ENCODE data around the gene FAM222B.

The FAM222B gene

DNA sequence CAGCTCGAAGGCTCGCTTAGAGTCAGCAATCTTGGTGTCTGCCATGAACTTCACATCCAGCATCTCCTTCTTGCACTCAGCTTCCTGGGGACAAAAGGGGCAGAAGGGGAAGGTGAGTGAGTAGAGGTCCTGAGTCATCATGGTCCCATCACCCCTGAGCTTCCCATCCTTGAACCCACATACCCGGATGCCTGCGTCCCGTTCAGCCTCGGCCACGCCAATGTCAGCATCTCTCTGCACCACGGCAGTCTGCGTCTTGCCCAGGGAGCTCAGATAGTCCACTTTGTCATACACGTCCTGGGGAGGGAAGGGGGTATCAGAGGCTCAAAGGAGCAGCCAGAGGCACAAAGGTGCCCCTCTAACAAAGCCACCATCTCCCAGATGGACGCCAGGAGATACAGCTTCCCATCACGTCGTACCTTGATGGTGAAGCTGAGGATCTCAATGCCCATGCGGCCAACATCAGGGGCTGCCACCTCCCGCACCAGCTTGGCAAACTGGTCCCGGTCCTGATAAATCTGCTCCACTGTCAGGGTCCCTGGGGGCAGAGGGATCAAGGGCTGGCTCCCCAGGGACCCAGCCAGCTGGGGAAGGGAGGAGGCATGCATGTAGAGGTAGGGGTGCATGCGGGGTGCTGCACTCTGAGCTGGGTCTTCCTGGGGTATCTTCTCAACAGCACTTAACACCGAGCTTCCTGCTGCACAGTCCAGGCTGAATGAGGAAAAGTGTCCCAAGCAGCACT, 39.7 kb upstream of the FAM222B start:
- Histone ChIP-seq H3K9me2 (replicated peaks; ENCODE audit: insufficient read depth, low read length) (no peaks in the 10 kb centered on the region), H4K20me1 (ENCODE audit: low read depth, low read length) (no peaks in the 10 kb centered on the region), H3K4me3 (ENCODE audit: insufficient read depth, low read length, poor library complexity, severe bottlenecking) (no peak overlapping the region), H3K36me3 (ENCODE audit: low read length) (0 out of 2 replicates have a peak, but pooled peaks cover 4% of the 10 kb centered on the region), H3K27me3 (ENCODE audit: low read length) (no peaks in the 10 kb centered on the region), H3K79me2 (ENCODE audit: insufficient read depth, low read length) (no peaks in the 10 kb centered on the region), H3F3A (ENCODE audit: insufficient read depth) (no peaks in the 10 kb centered on the region), H3K9ac (ENCODE audit: low read length) (no peak overlapping the region), H2AFZ (ENCODE audit: low read depth, low read length, severe bottlenecking) (no peak overlapping the region), H3K4me2 (ENCODE audit: low read depth, low read length, poor library complexity, severe bottlenecking) (no peak overlapping the region), H3K9me3 (ENCODE audit: insufficient read depth, low read length) (no peaks in the 10 kb centered on the region), H3K27ac (ENCODE audit: low read depth, low read length) (no peak overlapping the region)
- TF ChIP-seq EZH2phosphoT487 (conservative IDR thresholded peaks at IDR 0.05; ENCODE audit: low read length) = no peak
- TF ChIP-seq, protein P1, sequence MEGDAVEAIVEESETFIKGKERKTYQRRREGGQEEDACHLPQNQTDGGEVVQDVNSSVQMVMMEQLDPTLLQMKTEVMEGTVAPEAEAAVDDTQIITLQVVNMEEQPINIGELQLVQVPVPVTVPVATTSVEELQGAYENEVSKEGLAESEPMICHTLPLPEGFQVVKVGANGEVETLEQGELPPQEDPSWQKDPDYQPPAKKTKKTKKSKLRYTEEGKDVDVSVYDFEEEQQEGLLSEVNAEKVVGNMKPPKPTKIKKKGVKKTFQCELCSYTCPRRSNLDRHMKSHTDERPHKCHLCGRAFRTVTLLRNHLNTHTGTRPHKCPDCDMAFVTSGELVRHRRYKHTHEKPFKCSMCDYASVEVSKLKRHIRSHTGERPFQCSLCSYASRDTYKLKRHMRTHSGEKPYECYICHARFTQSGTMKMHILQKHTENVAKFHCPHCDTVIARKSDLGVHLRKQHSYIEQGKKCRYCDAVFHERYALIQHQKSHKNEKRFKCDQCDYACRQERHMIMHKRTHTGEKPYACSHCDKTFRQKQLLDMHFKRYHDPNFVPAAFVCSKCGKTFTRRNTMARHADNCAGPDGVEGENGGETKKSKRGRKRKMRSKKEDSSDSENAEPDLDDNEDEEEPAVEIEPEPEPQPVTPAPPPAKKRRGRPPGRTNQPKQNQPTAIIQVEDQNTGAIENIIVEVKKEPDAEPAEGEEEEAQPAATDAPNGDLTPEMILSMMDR (IDR thresholded peaks at IDR 0.05; ENCODE audit: insufficient read depth, low read length, poor library complexity, severe bottlenecking) = no peak

DNA sequence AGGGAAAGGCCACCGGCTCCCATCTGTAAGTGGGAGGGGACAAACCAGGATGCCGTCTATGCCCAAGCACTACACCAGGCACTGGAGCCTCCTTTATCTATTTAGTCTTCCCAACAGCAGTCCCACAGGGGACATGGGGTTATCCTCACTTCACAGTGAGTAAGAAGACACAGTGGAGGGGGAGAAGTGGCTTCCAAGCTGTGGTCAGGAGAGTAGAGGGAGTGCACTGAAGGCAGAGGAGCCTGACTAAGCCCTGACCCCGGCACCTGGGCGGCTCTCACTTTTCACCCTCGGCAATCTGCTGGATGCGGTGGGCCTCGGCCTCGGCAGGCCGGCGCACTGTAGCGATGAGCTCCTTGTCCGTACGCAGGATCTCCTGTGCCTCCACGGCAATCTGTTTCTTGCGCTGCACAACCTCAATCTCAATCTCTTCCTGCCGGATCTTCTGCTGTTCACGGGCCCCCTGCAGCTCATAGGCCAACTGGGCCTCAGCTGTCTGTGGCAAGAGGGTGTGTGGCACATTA, 39.0 kb upstream of the FAM222B start:
- no peak overlapping the region for H3K4me2 ChIP-seq (ENCODE audit: low read depth, low read length, poor library complexity, severe bottlenecking)
- 0 out of 2 replicates have a peak, but pooled peaks cover 4% of the 10 kb centered on the region for H3K36me3 ChIP-seq (ENCODE audit: low read length)
- H3K9me2 ChIP-seq (replicated peaks; ENCODE audit: insufficient read depth, low read length) = no peaks in the 10 kb centered on the region
- no peaks in the 10 kb centered on the region for H3K27me3 ChIP-seq (ENCODE audit: low read length)
- H3K9me3 ChIP-seq (ENCODE audit: insufficient read depth, low read length) = no peaks in the 10 kb centered on the region
- H3K4me3 ChIP-seq (ENCODE audit: insufficient read depth, low read length, poor library complexity, severe bottlenecking) = no peak overlapping the region
- no peak overlapping the region for H2AFZ ChIP-seq (ENCODE audit: low read depth, low read length, severe bottlenecking)
- no peaks in the 10 kb centered on the region for H3F3A ChIP-seq (ENCODE audit: insufficient read depth)
- H3K9ac ChIP-seq (ENCODE audit: low read length) = no peak overlapping the region
- no peaks in the 10 kb centered on the region for H3K79me2 ChIP-seq (ENCODE audit: insufficient read depth, low read length)
- no peak overlapping the region for H3K27ac ChIP-seq (ENCODE audit: low read depth, low read length)
- no peak for TF ChIP-seq EZH2phosphoT487 (conservative IDR thresholded peaks at IDR 0.05; ENCODE audit: low read length)
- TF ChIP-seq, protein P1 (IDR thresholded peaks at IDR 0.05; ENCODE audit: insufficient read depth, low read length, poor library complexity, severe bottlenecking) = no peak
- H4K20me1 ChIP-seq (ENCODE audit: low read depth, low read length) = no peaks in the 10 kb centered on the region

DNA sequence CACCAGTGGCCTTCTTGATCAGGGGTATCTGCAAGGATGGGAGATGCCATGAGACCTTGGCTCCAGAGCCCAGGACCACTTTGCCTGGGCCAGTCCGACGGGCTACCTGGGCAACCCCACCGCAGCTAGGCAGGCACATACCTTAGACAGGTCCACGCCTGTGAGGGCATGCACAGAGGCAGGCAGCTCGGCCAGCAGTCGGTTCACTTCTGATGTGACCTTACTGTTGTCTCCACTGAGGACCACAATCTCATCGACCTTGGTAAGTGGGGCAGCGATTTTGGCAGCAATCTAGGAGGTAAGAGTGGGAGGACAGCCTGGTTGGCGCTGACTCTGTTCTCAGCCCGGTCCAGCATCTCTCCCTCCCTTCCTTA, 38.0 kb upstream of the FAM222B start:
- Histone ChIP-seq H3K9me3 (ENCODE audit: insufficient read depth, low read length) (no peaks in the 10 kb centered on the region), H3F3A (ENCODE audit: insufficient read depth) (no peaks in the 10 kb centered on the region), H3K9ac (ENCODE audit: low read length) (no peak overlapping the region), H3K27ac (ENCODE audit: low read depth, low read length) (no peak overlapping the region), H3K4me3 (ENCODE audit: insufficient read depth, low read length, poor library complexity, severe bottlenecking) (no peak overlapping the region), H4K20me1 (ENCODE audit: low read depth, low read length) (no peaks in the 10 kb centered on the region), H3K27me3 (ENCODE audit: low read length) (no peaks in the 10 kb centered on the region), H3K36me3 (ENCODE audit: low read length) (0 out of 2 replicates have a peak, but pooled peaks cover 4% of the 10 kb centered on the region), H3K4me2 (ENCODE audit: low read depth, low read length, poor library complexity, severe bottlenecking) (no peak overlapping the region), H2AFZ (ENCODE audit: low read depth, low read length, severe bottlenecking) (no peak overlapping the region), H3K79me2 (ENCODE audit: insufficient read depth, low read length) (no peaks in the 10 kb centered on the region), H3K9me2 (replicated peaks; ENCODE audit: insufficient read depth, low read length) (no peaks in the 10 kb centered on the region)
- no peak for TF ChIP-seq EZH2phosphoT487 (conservative IDR thresholded peaks at IDR 0.05; ENCODE audit: low read length)
- TF ChIP-seq, protein P1 (IDR thresholded peaks at IDR 0.05; ENCODE audit: insufficient read depth, low read length, poor library complexity, severe bottlenecking) = no peak

All from SU-DHL-6 (cell line).